ENCODE data around the gene ABCA9.

- TF ChIP-seq, protein P1, sequence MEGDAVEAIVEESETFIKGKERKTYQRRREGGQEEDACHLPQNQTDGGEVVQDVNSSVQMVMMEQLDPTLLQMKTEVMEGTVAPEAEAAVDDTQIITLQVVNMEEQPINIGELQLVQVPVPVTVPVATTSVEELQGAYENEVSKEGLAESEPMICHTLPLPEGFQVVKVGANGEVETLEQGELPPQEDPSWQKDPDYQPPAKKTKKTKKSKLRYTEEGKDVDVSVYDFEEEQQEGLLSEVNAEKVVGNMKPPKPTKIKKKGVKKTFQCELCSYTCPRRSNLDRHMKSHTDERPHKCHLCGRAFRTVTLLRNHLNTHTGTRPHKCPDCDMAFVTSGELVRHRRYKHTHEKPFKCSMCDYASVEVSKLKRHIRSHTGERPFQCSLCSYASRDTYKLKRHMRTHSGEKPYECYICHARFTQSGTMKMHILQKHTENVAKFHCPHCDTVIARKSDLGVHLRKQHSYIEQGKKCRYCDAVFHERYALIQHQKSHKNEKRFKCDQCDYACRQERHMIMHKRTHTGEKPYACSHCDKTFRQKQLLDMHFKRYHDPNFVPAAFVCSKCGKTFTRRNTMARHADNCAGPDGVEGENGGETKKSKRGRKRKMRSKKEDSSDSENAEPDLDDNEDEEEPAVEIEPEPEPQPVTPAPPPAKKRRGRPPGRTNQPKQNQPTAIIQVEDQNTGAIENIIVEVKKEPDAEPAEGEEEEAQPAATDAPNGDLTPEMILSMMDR (IDR thresholded peaks at IDR 0.05 in 4 of 5, conservative IDR thresholded peaks at IDR 0.05 in 1 of 5) = peak; percentile 25 to 52 (median 44)
- TF ChIP-seq POLR2A (IDR thresholded peaks at IDR 0.05) = no peak
Measured at GRCh38 chr17:68972119-68972704, 88.5 kb downstream of the ABCA9 start.
